Activated CD8-positive, alpha-beta memory T cell treated with anti-CD3 and anti-CD28 coated beads, Interleukin-2, amount 10 ng/mL, durations not matched to agents 7 days and 5 days (primary cell): ENCODE results near the gene PRPH. TPM values are rescaled to one million over a fixed set of nuclear protein-coding genes. Genes with fewer than 3 reads are reported as not detected.
A peak's percentile ranks its signal among the peaks of the same experiment; 100 is the strongest.
"Not testable (repeated sequence)": the region's sequence is repeated elsewhere in the genome, so short reads cannot be mapped to it uniquely, and the experiment has no call there.

Source experiments
- ATAC-seq: fragments of 150-1000 bp; cut with Tn5 transposase; one replicate; pipeline ENCODE4 v1.10.0; 2021; ENCODE audit warnings: moderate library complexity
- CTCF ChIA-PET: fragments of 350-600 bp; sonication (Branson Sonifier 250); formaldehyde crosslinking; loops from one replicate; lab custom pipeline; 2021; ENCODE audit warnings: antibody characterized with exemption; lab: Charles Lee
- DNase-seq: peaks from one replicate; pipeline ENCODE4 v3.0.0-alpha.2; 2020
- H3K27ac Mint-ChIP-seq: one replicate; pipeline ENCODE4 v1.8.0; 2021; ENCODE audit warnings: mild to moderate bottlenecking, mixed read lengths
- H3K27me3 Mint-ChIP-seq: one replicate; pipeline ENCODE4 v1.8.0; 2021; ENCODE audit warnings: mixed read lengths
- H3K36me3 Mint-ChIP-seq: one replicate; pipeline ENCODE4 v1.8.0; 2021; ENCODE audit warnings: mild to moderate bottlenecking, mixed read lengths
- H3K4me1 Mint-ChIP-seq: one replicate; pipeline ENCODE4 v1.8.0; 2021; ENCODE audit warnings: mixed read lengths
- H3K4me3 Mint-ChIP-seq: one replicate; pipeline ENCODE4 v1.8.0; 2021; ENCODE audit warnings: mild to moderate bottlenecking, moderate library complexity, mixed read lengths
- H3K9me3 Mint-ChIP-seq: one replicate; pipeline ENCODE4 v1.8.0; 2022; ENCODE audit warnings: low read depth, mixed read lengths
- total RNA-seq, 2 experiments: library from RNA; stranded (reverse); gene quantifications; one replicate each; pipeline ENCODE4 v1.2.3, GENCODE V29; 2021

Gene PRPH
- total RNA-seq, 2 experiments from 2014 or later: 0.26 to 0.35 TPM

DNA sequence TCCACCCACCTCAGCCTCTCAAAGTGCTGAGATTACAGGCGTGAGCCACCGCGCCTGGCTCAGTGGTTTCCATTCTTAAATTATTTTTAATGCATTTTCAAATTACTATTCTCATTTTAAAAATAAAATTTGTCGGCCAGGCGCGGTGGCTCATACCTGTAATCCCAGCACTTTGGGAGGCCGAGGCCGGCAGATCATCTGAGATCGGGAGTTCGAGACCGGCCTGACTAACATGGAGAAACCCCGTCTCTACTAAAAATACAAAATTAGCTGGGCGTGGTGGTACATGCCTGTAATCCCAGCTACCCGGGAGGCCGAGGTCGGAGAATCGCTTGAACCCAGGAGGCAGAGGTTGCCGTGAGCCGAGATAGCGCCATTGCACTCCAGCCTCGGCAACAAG, 38.8 kb downstream of the PRPH start:
- H3K27me3 Mint-ChIP-seq: peaks cover 53% of the 10 kb centered on the region
- not testable (repeated sequence) for H3K4me3 Mint-ChIP-seq, ATAC-seq, H3K27ac Mint-ChIP-seq, H3K9me3 Mint-ChIP-seq, DNase-seq
- CTCF ChIA-PET: interaction anchor here (0.7 to 11.8 kb wide), 4 partner anchors 9 to 211 kb away, joined by 3 to 202 read pairs (median 62); partner anchors contain the start of genes DNAJC22 and PRPH
- H3K36me3 Mint-ChIP-seq: peaks cover 15% of the 10 kb centered on the region
- peaks cover 17% of the 10 kb centered on the region for H3K4me1 Mint-ChIP-seq

DNA sequence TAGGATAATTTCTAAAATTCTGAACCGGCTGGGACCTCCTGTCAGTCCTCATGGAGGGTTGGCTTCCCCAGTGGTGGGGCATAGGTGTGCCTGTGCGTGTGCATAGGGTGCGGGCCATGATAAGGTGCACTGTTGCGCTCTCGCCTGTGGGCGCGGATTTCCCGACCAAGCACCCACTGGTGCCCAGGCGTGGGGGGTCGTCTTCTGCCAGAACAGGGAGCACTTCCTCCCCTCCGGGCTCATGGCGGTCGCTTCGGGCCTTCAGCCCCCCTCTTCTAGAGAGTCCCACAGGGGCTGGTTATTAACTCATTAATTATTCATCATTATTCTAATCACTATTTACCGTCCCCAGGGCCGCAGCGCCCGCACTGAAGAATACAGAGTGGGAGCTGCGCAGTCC, 39.3 kb downstream of the PRPH start:
- CTCF ChIA-PET: interaction anchor here (0.6 to 11.8 kb wide), 5 partner anchors 11 to 68 kb away, joined by 3 to 202 read pairs (median 45); partner anchors contain the start of genes DNAJC22, PRPH and TROAP
- no peak for ATAC-seq
- no peaks in the 10 kb centered on the region for H3K9me3 Mint-ChIP-seq
- H3K27me3 Mint-ChIP-seq: peaks cover 57% of the 10 kb centered on the region
- H3K4me3 Mint-ChIP-seq: no peak overlapping the region
- H3K27ac Mint-ChIP-seq: no peak overlapping the region
- DNase-seq: no peak
- peaks cover 17% of the 10 kb centered on the region for H3K4me1 Mint-ChIP-seq
- peaks cover 12% of the 10 kb centered on the region for H3K36me3 Mint-ChIP-seq

DNA sequence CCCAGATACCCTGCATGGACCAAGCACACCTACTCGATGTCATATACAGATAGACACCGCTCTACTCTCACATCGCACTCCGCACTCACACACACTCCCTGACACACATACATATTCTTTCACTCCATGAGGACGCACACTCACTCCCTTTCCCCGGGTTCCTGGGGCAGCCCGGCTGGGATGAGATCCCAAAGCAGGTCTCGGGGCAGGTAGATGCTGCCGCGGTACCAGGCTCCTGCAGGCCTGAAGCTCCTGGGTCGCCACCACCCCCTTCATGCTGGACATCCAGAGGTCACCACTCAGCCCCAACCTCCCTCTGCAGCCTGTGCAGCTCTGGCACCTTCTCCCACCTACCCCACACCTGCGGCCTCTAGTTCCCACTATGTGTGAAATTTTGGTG, 39.7 kb downstream of the PRPH start:
- CTCF ChIA-PET: interaction anchor here (0.6 to 11.8 kb wide), 9 partner anchors 12 to 342 kb away, joined by 3 to 202 read pairs (median 4); partner anchors contain the start of genes DNAJC22, PRPH, SPATS2 and TROAP
- no peak overlapping the region for H3K4me3 Mint-ChIP-seq
- H3K36me3 Mint-ChIP-seq: peaks cover 9% of the 10 kb centered on the region
- peaks cover 17% of the 10 kb centered on the region for H3K4me1 Mint-ChIP-seq
- DNase-seq (no peak), ATAC-seq (no peak)
- H3K27me3 Mint-ChIP-seq: peaks cover 59% of the 10 kb centered on the region
- no peaks in the 10 kb centered on the region for H3K9me3 Mint-ChIP-seq
- H3K27ac Mint-ChIP-seq: no peak overlapping the region

GRCh38 chr12:49335118-49335954, 40.4 kb downstream of the PRPH start:
- Mint-ChIP-seq H3K27me3 (peaks cover 65% of the 10 kb centered on the region), H3K9me3 (no peaks in the 10 kb centered on the region), H3K4me1 (peaks cover 17% of the 10 kb centered on the region), H3K27ac (no peak overlapping the region), H3K4me3 (no peak overlapping the region), H3K36me3 (peaks cover 6% of the 10 kb centered on the region)
- CTCF ChIA-PET: interaction anchor here (0.6 to 11.8 kb wide), 9 partner anchors 12 to 342 kb away, joined by 3 to 202 read pairs (median 4); partner anchors contain the start of genes DNAJC22, PRPH, SPATS2 and TROAP
- DNase-seq (no peak), ATAC-seq (no peak)

GRCh38 chr12:49335955-49336644, 41.2 kb downstream of the PRPH start:
- DNase-seq: no peak
- Mint-ChIP-seq H3K36me3 (peaks cover 3% of the 10 kb centered on the region), H3K4me3 (no peak overlapping the region), H3K4me1 (peaks cover 17% of the 10 kb centered on the region), H3K9me3 (no peaks in the 10 kb centered on the region), H3K27me3 (peaks cover 72% of the 10 kb centered on the region), H3K27ac (no peak overlapping the region)
- ATAC-seq: no peak
- CTCF ChIA-PET: interaction anchor here (1.0 to 11.8 kb wide), 8 partner anchors 11 to 70 kb away, joined by 3 to 202 read pairs (median 23); partner anchors contain the start of genes DNAJC22, PRPH and TROAP

GRCh38 chr12:49336645-49337584, 42.0 kb downstream of the PRPH start, which contains the start of gene C1QL4:
Gene C1QL4, minus strand, starts transcription at chr12:49337188. Its CDS starts 711 bp downstream, at chr12:49336477.
- ATAC-seq (peak; percentile 92), DNase-seq (peak; percentile 87)
- Mint-ChIP-seq H3K27me3 (peaks cover 80% of the 10 kb centered on the region), H3K4me3 (peak within 1 kb of the TSS; percentile 40), H3K36me3 (no peaks in the 10 kb centered on the region), H3K4me1 (peaks cover 17% of the 10 kb centered on the region), H3K27ac (no peak within 1 kb of the TSS), H3K9me3 (no peaks in the 10 kb centered on the region)
- CTCF ChIA-PET: interaction anchor here (1.0 to 11.8 kb wide), 9 partner anchors 10 to 71 kb away, joined by 3 to 202 read pairs (median 5); partner anchors contain the start of genes DNAJC22, PRPH and TROAP

DNA sequence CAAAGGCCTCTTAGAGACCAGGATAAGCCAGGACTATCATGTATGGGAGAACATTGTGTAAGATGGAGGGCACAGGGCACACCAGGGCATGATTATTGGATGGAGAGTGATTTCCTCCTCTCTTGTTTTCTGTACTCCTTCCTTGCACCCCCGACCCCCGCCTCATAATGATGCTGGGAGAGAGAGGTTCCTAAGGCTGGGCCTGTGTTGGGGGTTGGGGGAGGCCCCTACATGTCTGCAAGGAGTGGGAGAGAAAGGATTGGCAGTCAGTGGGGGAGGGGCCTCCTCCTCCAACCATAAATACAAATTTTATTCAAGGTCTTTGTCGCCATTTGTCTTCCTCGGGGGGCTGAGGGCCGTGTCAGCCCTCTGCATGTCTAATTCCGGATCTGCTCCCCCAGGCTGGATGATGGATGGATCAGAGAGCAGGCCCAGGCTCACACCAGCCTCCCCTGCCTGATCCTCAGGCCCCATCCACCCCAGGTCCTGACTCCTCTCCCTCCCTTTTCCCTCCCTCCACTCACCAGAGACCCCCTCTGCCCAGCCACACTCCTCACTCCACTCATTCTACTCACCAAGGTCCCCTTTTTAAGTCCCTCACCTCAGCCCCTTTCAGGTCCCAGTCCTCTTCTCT, 44.0 kb downstream of the PRPH start:
- no peak for ATAC-seq
- Mint-ChIP-seq H3K36me3 (no peaks in the 10 kb centered on the region), H3K9me3 (no peaks in the 10 kb centered on the region), H3K4me1 (peaks cover 23% of the 10 kb centered on the region), H3K27ac (no peak overlapping the region), H3K27me3 (peaks cover 86% of the 10 kb centered on the region), H3K4me3 (no peak overlapping the region)
- no peak for DNase-seq
- CTCF ChIA-PET: interaction anchor here (0.9 to 11.8 kb wide), 9 partner anchors 8 to 245 kb away, joined by 3 to 202 read pairs (median 4); partner anchors contain the start of genes DNAJC22, PRPH and TROAP

GRCh38 chr12:49339464-49339861, 44.5 kb downstream of the PRPH start:
- no peak overlapping the region for H3K4me3 Mint-ChIP-seq
- ATAC-seq: no peak
- H3K27me3 Mint-ChIP-seq: peaks cover 86% of the 10 kb centered on the region
- CTCF ChIA-PET: interaction anchor here (0.9 to 11.8 kb wide), 3 partner anchors 8 to 48 kb away, joined by 4 to 202 read pairs (median 45); partner anchors contain the start of genes PRPH and TROAP
- DNase-seq: no peak
- H3K27ac Mint-ChIP-seq: no peak overlapping the region
- no peaks in the 10 kb centered on the region for H3K9me3 Mint-ChIP-seq
- peaks cover 23% of the 10 kb centered on the region for H3K4me1 Mint-ChIP-seq
- H3K36me3 Mint-ChIP-seq: no peaks in the 10 kb centered on the region

- H3K4me1 Mint-ChIP-seq: peaks cover 23% of the 10 kb centered on the region
- H3K27ac Mint-ChIP-seq: no peak overlapping the region
- H3K4me3 Mint-ChIP-seq: no peak overlapping the region
- ATAC-seq (no peak), DNase-seq (no peak)
- peaks cover 81% of the 10 kb centered on the region for H3K27me3 Mint-ChIP-seq
- no peaks in the 10 kb centered on the region for H3K9me3 Mint-ChIP-seq
- CTCF ChIA-PET: interaction anchor here (0.9 to 11.8 kb wide), 6 partner anchors 7 to 51 kb away, joined by 4 to 202 read pairs (median 62); partner anchors contain the start of genes PRPH, SPATS2 and TROAP
- no peaks in the 10 kb centered on the region for H3K36me3 Mint-ChIP-seq
These were observed 45.3 kb downstream of the PRPH start for GRCh38 chr12:49340095-49340870.

DNA sequence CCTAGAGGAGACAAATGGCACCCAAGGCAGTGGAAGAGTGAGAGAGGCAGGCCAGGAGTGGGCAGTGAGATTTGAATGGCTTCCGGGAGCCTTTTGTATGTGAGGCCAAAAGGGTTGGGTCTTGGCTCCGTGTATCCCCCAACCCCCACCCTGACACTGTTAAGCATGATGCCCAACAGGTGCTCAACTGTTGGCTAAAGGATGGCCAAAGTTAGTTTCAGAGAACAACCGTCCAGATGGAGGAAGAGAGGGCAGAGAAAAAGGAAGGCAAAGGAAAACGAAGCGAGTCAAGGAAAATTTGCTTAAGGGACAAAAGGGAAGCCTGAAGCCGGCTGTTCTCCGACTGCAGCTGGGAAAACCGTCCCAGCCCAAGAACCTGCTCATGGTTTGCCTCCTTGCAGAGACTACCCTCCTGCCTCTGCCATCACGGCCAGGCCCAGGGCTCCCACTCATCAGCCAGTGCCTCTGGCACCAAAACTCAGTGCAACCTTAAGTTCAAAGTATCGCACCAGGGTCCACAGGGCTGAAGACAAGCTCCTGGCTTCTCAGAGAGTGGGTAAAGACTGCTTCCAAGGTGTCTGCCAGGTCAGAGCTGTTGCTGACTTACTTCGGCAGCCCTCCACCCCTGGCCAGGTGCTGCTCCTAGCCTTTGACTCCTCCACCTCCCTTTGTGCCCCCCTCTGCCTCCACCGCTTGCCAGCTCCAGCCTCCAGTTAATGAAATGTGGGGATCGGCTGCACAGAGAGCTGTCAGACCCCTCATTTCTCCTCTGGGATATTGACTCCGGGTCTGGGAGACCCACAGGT, 46.2 kb downstream of the PRPH start:
- CTCF ChIA-PET: interaction anchor here (0.5 to 4.0 kb wide), 23 partner anchors 9 to 526 kb away, joined by 3 to 87 read pairs (median 5); partner anchors contain the start of genes PRPH, SPATS2, TROAP and TUBA1C
- H3K9me3 Mint-ChIP-seq: no peaks in the 10 kb centered on the region
- ATAC-seq (no peak), DNase-seq (no peak)
- H3K4me3 Mint-ChIP-seq: no peak overlapping the region
- H3K36me3 Mint-ChIP-seq: no peaks in the 10 kb centered on the region
- H3K27me3 Mint-ChIP-seq: peaks cover 83% of the 10 kb centered on the region
- peaks cover 27% of the 10 kb centered on the region for H3K4me1 Mint-ChIP-seq
- H3K27ac Mint-ChIP-seq: no peak overlapping the region
